ENCODE results near the gene SAXO2.

DNA sequence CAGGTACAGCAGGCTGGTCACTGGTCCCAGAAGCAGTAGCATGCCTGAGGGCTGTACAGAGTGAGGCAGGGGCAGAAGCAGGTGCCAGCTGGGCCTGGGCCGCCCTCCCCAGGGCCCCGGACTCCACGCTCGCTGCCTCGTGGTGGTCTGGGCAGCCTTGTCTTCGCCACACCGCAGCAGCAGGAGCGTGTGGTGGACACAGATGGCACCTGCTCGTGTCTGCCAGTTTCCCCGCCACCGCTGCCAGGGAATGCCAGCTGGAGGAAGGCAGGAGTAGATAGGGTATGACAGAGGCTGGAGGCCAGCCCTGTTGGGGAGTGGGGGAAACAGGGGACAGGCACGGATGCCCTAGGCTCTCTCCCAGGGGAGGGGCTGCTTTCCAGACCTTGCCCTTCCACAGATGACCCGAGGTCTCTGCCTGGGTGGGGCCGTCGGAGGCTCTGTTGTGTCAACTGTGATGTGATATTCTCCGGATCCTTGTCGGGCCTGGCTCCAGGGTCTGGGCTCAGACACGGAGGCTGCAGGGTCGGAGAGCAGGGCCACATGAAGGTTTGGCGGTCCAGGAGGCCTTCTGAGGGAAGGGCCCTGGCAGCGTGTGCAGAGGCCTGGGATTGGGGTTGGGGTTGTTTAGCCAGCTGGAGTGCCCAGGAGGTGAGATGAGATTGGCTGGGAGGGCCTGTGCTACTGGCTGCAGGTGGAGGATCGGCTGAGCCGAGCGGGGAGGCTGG lies 53.1 kb downstream of the SAXO2 start:
- TF ChIP-seq, protein P1, sequence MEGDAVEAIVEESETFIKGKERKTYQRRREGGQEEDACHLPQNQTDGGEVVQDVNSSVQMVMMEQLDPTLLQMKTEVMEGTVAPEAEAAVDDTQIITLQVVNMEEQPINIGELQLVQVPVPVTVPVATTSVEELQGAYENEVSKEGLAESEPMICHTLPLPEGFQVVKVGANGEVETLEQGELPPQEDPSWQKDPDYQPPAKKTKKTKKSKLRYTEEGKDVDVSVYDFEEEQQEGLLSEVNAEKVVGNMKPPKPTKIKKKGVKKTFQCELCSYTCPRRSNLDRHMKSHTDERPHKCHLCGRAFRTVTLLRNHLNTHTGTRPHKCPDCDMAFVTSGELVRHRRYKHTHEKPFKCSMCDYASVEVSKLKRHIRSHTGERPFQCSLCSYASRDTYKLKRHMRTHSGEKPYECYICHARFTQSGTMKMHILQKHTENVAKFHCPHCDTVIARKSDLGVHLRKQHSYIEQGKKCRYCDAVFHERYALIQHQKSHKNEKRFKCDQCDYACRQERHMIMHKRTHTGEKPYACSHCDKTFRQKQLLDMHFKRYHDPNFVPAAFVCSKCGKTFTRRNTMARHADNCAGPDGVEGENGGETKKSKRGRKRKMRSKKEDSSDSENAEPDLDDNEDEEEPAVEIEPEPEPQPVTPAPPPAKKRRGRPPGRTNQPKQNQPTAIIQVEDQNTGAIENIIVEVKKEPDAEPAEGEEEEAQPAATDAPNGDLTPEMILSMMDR (IDR thresholded peaks at IDR 0.05; ENCODE audit: poor library complexity, severe bottlenecking) = no peak
- TF ChIP-seq EP300 (conservative IDR thresholded peaks at IDR 0.05; ENCODE audit: poor library complexity, severe bottlenecking) = no peak
- no peak for TF ChIP-seq MXI1 (conservative IDR thresholded peaks at IDR 0.05; ENCODE audit: poor library complexity, severe bottlenecking)
- no peak for TF ChIP-seq POLR2AphosphoS5 (IDR thresholded peaks at IDR 0.05)
- TF ChIP-seq EZH2 (IDR thresholded peaks at IDR 0.05; ENCODE audit: borderline replicate concordance, insufficient read depth, low read length, poor library complexity, severe bottlenecking) = no peak

Data from neural cell (in vitro differentiated cells).